Fibroblast of lung (primary cell): ENCODE measurements around the gene TACR1. TPM values are rescaled to one million over a fixed set of nuclear protein-coding genes. Genes with fewer than 3 reads are reported as not detected.

Source experiments
- DNase-seq, 2 donors: peaks; one replicate each; pipeline versions ENCODE4 v3.0.0 to v3.0.0-alpha.2; 2010; ENCODE audit warnings: low read depth in 2 of 2
- H2AFZ ChIP-seq: 2 replicates; pipeline ENCODE4 v1.5.1; 2012; ENCODE audit warnings: low read length, control low read depth, inconsistent platforms
- H3K27ac ChIP-seq: 2 replicates; pipeline ENCODE4 v1.5.1; 2011; ENCODE audit warnings: low read length, control low read depth; ENCODE audit not compliant: insufficient read depth
- H3K27me3 ChIP-seq: 2 replicates; pipeline ENCODE4 v1.5.1; 2011; ENCODE audit warnings: mild to moderate bottlenecking, low read length; ENCODE audit not compliant: control insufficient read depth, insufficient read depth
- H3K36me3 ChIP-seq: 2 replicates; pipeline ENCODE4 v1.5.1; 2011; ENCODE audit warnings: low read length; ENCODE audit not compliant: control insufficient read depth, insufficient read depth
- H3K4me1 ChIP-seq: 2 replicates; pipeline ENCODE4 v1.5.1; 2011; ENCODE audit warnings: low read length; ENCODE audit not compliant: control insufficient read depth, insufficient read depth; ENCODE audit errors: extremely low read depth
- H3K4me2 ChIP-seq: 2 replicates; pipeline ENCODE4 v1.5.1; 2011; ENCODE audit warnings: low read length, control low read depth; ENCODE audit not compliant: insufficient read depth; ENCODE audit errors: extremely low read depth
- H3K4me3 ChIP-seq, 4 experiments: fragments of 200-600 bp in 1 of 4; sonication (generic) in 1 of 4; replicated peaks in 1 of 4; 2 replicates each; pipeline ENCODE4 v1.5.1; 2011 to 2016; ENCODE audit warnings: low read length in 4 of 4, low read depth in 3 of 4, mild to moderate bottlenecking in 3 of 4, control low read depth in 2 of 4, inconsistent platforms in 1 of 4, mixed read lengths in 1 of 4; ENCODE audit not compliant: insufficient read depth in 1 of 4; ENCODE audit errors: control extremely low read depth in 1 of 4
- H3K79me2 ChIP-seq: 2 replicates; pipeline ENCODE4 v1.5.1; 2012; ENCODE audit warnings: mild to moderate bottlenecking, low read length, inconsistent platforms; ENCODE audit not compliant: control insufficient read depth, insufficient read depth
- H3K9ac ChIP-seq: 2 replicates; pipeline ENCODE4 v1.5.1; 2011; ENCODE audit warnings: mild to moderate bottlenecking, low read length, control low read depth; ENCODE audit not compliant: insufficient read depth
- H3K9me3 ChIP-seq: 2 replicates; pipeline ENCODE4 v1.5.1; 2012; ENCODE audit warnings: low read depth, low read length; ENCODE audit not compliant: control insufficient read depth, insufficient read depth
- H4K20me1 ChIP-seq: 2 replicates; pipeline ENCODE4 v1.5.1; 2011; ENCODE audit warnings: low read length; ENCODE audit not compliant: control insufficient read depth, insufficient read depth; ENCODE audit errors: extremely low read depth
- CTCF ChIP-seq, 2 donors: IDR thresholded peaks in 1 of 2; conservative IDR thresholded peaks in 1 of 2; 1 replicate in 1 of 2; 2 replicates in 1 of 2; pipeline ENCODE4 v1.5.1; 2011 to 2012; ENCODE audit warnings: low read length in 2 of 2, control low read depth in 1 of 2, inconsistent platforms in 1 of 2, low read depth in 1 of 2, mild to moderate bottlenecking in 1 of 2
- EZH2 ChIP-seq: IDR thresholded peaks from 2 replicates; pipeline ENCODE4 v1.5.1; 2012; ENCODE audit warnings: low read length, control low read depth, mild to moderate bottlenecking; ENCODE audit errors: missing control alignments
- polyA plus RNA-seq, 2 donors: library from polyadenylated mRNA; depleted of rRNA in 1 of 2; stranded (reverse) in 1 of 2; unstranded in 1 of 2; fragments of >200 nt; gene quantifications; 2 replicates each; pipeline ENCODE4 v1.2.1, GENCODE V29; 2011 to 2012; ENCODE audit warnings: missing spikeins in 1 of 2
- total RNA-seq: library from RNA; depleted of rRNA; stranded (reverse); fragments of >200 nt; gene quantifications from 2 replicates; pipeline ENCODE4 v1.2.1, GENCODE V29; 2014

Gene TACR1
- total and polyA plus RNA-seq, 2 donors (not counting 1 experiment from before 2014, with no cell fraction given), result 0.05 to 0.17 TPM

GRCh38 chr2:75041226-75041625 lies 158.1 kb downstream of the TACR1 start:
- no peak for DNase-seq
- Histone ChIP-seq H3K27ac (no peak overlapping the region), H3K27me3 (no peaks in the 10 kb centered on the region), H3K4me2 (no peak overlapping the region), H3K9ac (no peak overlapping the region), H3K79me2 (no peaks in the 10 kb centered on the region), H3K9me3 (no peaks in the 10 kb centered on the region), H3K4me1 (peaks cover 2% of the 10 kb centered on the region), H3K4me3 (no peak overlapping the region), H4K20me1 (no peaks in the 10 kb centered on the region), H2AFZ (no peak overlapping the region), H3K36me3 (no peaks in the 10 kb centered on the region)
- TF ChIP-seq CTCF (conservative IDR thresholded peaks at IDR 0.05 in 1 of 2, IDR thresholded peaks at IDR 0.05 in 1 of 2; ENCODE audit: low read depth in 1 of 2, low read length in 2 of 2) (no peak), EZH2 (no peak)

DNA sequence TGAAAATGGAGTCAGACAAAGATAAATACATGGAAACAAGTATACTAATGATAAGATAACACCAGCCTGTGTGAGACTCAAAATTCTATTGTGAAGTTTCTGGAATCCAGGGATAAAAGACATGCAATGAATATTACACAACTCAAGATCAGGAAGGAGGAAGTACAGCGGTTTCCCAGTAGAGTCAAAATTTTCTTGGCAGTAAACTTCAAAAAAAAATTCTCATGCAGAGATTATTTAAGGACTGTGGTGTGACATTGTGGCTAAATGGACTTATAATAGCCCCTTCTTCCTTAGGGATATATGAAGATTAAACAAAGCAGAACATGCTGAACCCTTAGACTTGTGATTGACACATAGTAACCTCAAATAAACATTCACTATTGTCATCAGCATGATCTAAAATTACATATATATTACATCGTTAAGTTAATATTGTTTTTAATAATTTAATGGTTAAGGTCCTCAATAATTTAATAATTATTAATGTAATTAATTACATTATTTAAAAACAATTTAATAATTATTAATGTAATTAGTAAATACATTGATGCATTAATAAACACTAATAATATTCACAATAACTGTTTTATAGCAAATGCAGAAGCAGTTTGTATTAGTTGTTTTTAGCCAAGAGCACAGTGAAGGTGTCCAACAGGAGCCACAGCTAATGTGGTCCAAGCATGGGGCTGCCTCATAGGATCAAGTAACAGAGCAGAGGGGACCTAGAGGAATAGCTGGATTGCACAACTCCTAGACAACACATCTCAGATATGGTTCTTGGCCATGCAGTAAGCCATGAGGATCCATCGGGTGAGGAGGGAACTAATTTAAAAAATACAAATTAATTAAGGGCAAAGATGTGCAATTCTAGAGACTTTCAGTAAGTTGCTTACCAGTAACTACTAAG lies 163.6 kb downstream of the TACR1 start:
- H3K4me3 ChIP-seq, result no peak overlapping the region
- no peaks in the 10 kb centered on the region for H3K79me2 ChIP-seq
- TF ChIP-seq EZH2 (no peak), CTCF (conservative IDR thresholded peaks at IDR 0.05 in 1 of 2, IDR thresholded peaks at IDR 0.05 in 1 of 2; ENCODE audit: low read depth in 1 of 2, low read length in 2 of 2) (no peak)
- H3K4me2 ChIP-seq, result no peak overlapping the region
- no peaks in the 10 kb centered on the region for H4K20me1 ChIP-seq
- no peaks in the 10 kb centered on the region for H3K4me1 ChIP-seq
- no peaks in the 10 kb centered on the region for H3K9me3 ChIP-seq
- no peak overlapping the region for H2AFZ ChIP-seq
- DNase-seq, result peak in 1 of 2 donors; percentile 25
- H3K27me3 ChIP-seq, result no peaks in the 10 kb centered on the region
- H3K9ac ChIP-seq, result no peak overlapping the region
- no peak overlapping the region for H3K27ac ChIP-seq
- no peaks in the 10 kb centered on the region for H3K36me3 ChIP-seq

- no peak for TF ChIP-seq CTCF (conservative IDR thresholded peaks at IDR 0.05 in 1 of 2, IDR thresholded peaks at IDR 0.05 in 1 of 2; ENCODE audit: low read depth in 1 of 2, low read length in 2 of 2)
- TF ChIP-seq EZH2, result no peak
- Histone ChIP-seq H3K36me3 (no peaks in the 10 kb centered on the region), H3K4me3 (no peak overlapping the region), H3K4me2 (no peak overlapping the region), H2AFZ (no peak overlapping the region), H3K27me3 (no peaks in the 10 kb centered on the region), H3K9me3 (no peaks in the 10 kb centered on the region), H3K27ac (no peak overlapping the region), H4K20me1 (no peaks in the 10 kb centered on the region), H3K9ac (no peak overlapping the region), H3K4me1 (no peaks in the 10 kb centered on the region), H3K79me2 (no peaks in the 10 kb centered on the region)
- DNase-seq, result no peak
Observed at GRCh38 chr2:75033516-75033915, 165.8 kb downstream of the TACR1 start.
